Endothelial cell of umbilical vein (primary cell): ENCODE results near the gene SYTL2.

Source experiments
- CTCF ChIP-seq, 2 donors: IDR thresholded peaks; 1 replicate in 1 of 2; 2 replicates in 1 of 2; pipeline ENCODE4 v1.5.1; 2011; ENCODE audit warnings: low read length in 2 of 2, mild to moderate bottlenecking in 2 of 2, moderate library complexity in 2 of 2, control low read depth in 1 of 2, inconsistent platforms in 1 of 2, low read depth in 1 of 2; ENCODE audit not compliant: insufficient read depth in 1 of 2; ENCODE audit errors: extremely low read depth in 1 of 2
- EZH2 ChIP-seq: IDR thresholded peaks from 2 replicates; pipeline ENCODE4 v1.6.1; 2012; ENCODE audit warnings: borderline replicate concordance, low read depth, mild to moderate bottlenecking, moderate library complexity, low read length, inconsistent platforms; ENCODE audit not compliant: severe bottlenecking
- MAX ChIP-seq: IDR thresholded peaks from 2 replicates; pipeline ENCODE4 v1.6.1; 2011; ENCODE audit not compliant: insufficient read depth, insufficient read length
- POLR2A ChIP-seq: IDR thresholded peaks from 2 replicates; pipeline ENCODE4 v1.6.1; 2012; ENCODE audit warnings: low read depth, mild to moderate bottlenecking, control low read depth, low read length
- POLR2AphosphoS5 ChIP-seq: IDR thresholded peaks from 2 replicates; pipeline ENCODE4 v1.6.1; 2012; ENCODE audit warnings: low read depth, mild to moderate bottlenecking, control low read depth, low read length, moderate library complexity; ENCODE audit not compliant: insufficient read depth

GRCh38 chr11:85806876-85807275 lies 4.1 kb downstream of the SYTL2 start:
- TF ChIP-seq POLR2AphosphoS5 (no peak), CTCF (IDR thresholded peaks at IDR 0.05; ENCODE audit: extremely low read depth in 1 of 2, insufficient read depth in 1 of 2, low read depth in 1 of 2, low read length in 2 of 2) (no peak), EZH2 (no peak), MAX (no peak), POLR2A (no peak)
